ENCODE measurements around the gene CD1E.
"Not testable (repeated sequence)": the region's sequence is repeated elsewhere in the genome, so short reads cannot be mapped to it uniquely, and the experiment has no call there.

CD1E gene

GRCh38 chr1:158362941-158363340 is 9.2 kb downstream of the CD1E start:
- DNase-seq = no peak

- no peak for DNase-seq
Observed at GRCh38 chr1:158366783-158367182, 13.1 kb downstream of the CD1E start.

GRCh38 chr1:158371188-158371953 is 17.7 kb downstream of the CD1E start:
- no peak for DNase-seq

DNA sequence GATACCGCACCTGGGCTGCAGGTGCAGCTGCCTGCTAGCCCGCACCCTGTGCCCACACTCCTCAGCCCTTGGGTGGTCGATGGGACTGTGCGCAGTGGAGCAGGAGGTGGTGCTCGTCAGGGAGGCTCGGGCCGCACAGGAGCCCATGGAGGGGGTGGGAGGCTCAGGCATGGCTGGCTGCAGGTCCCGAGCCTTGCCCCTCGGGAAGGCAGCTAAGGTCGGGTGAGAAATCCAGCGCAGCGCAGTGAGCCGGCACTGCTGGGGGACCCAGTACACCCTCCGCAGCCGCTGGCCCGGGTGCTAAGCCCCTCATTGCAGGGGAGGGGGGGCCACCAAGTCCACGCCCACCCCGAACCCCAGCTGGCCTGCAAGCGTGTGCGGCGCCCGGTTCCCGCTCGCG is 20.4 kb downstream of the CD1E start:
- DNase-seq = not testable (repeated sequence)

DNA sequence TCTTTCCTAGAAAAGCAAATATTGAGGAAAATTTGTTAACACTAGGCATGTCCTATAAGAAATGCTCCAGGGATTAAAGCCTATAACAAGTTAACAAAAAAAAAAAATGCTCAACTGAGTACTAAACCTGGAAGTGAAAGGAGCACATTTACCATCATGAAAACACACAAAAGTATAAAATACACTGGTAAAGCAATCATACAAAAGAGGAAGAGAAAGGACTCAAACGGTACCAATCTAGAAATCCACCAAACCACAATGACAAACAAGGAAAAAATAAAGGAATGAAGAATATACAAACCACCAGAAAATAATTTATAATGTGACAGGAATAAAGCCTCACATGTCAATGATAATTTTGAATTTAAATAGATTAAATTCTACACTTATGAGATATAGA is 21.2 kb downstream of the CD1E start:
- DNase-seq = no peak

DNA sequence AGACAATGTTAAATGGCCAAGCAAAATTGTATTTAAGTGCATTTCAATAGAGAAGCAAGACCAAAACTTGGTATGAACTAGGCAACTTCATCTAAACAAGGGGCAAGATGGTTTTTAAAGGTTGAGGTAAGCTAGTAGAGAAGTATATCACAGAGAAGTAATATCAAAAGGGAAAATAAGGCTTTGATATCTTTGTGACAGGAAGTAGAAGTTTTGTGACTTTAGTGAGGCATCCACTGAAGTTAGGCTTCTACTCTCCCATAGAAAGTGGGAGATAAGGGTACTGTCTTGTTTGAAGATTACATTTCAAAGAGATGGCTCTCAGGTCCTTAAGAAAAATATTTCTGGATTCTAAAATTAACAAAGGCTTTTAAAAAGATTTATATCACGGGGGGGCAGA is 36.6 kb downstream of the CD1E start:
- DNase-seq = no peak

DNA sequence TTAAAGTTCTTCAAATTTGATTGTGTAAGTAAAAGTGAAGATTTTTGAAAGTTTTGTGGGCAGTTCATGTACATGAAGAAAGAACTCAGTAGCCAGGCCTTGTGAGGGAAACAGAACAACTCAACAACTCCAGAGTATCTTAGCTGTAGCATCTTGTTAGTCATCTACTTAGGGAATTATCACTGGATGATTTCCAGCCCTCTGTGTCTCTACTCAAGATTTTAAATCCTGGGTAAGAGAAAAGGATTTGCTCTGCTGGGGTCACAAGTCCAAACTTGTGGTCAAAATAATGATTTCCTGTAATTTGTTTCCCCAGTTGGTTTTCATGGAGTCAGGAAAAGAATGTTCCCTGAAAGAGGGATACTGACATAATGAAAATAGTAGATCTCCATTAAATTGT is 37.4 kb downstream of the CD1E start:
- DNase-seq = no peak

GRCh38 chr1:158393476-158393875 is 39.8 kb downstream of the CD1E start:
- no peak for DNase-seq

- DNase-seq = no peak
Observed at GRCh38 chr1:158396646-158397045, 43.0 kb downstream of the CD1E start.

- DNase-seq = no peak
Observed at GRCh38 chr1:158398818-158399514, 45.3 kb downstream of the CD1E start, which contains the start of gene OR10T2. Gene OR10T2, minus strand, starts transcription at chr1:158399466. Its CDS starts 0 bp downstream, at chr1:158399466.

DNA sequence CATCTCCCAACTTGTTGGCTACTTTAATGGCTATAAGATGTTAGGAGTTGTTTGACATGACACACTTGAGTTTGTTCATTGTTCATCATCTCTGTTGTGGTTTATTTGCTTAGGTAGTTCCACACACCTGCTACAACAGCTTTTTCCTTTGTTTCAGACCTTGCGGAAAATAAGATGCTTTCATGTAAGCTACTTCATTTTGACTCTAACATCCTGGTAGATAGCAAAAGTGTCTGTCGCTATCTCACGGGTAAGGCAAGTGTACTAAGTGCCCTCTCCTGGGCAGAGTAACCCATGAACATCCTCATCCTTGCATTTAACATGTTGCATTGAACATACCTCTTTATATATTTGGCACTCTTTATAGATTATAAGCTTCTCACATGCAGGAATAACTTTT is 47.2 kb downstream of the CD1E start:
- no peak for DNase-seq

GRCh38 chr1:158407092-158407491 is 53.4 kb downstream of the CD1E start:
- DNase-seq = no peak
